HL-60/S4 treated with retinoic acid at 250 ng/mL for 4 days and 3 days (cell line): ENCODE data around the gene BCL2L1.
"Not testable (repeated sequence)": the region's sequence is repeated elsewhere in the genome, so short reads cannot be mapped to it uniquely, and the experiment has no call there.

Source experiments
- in situ Hi-C: fragments of 300-500 bp; cut with MboI; formaldehyde crosslinking; loops from 2 replicates; pipeline ENCODE4 v1.7.0; 2022; ENCODE audit warnings: low sequenced_read_pairs

The BCL2L1 gene

GRCh38 chr20:31663524-31663837 is 59.2 kb downstream of the BCL2L1 start:
- in situ Hi-C loops, result no loop called here

- in situ Hi-C loops, result no loop called here
Observed at GRCh38 chr20:31662372-31662854, 60.3 kb downstream of the BCL2L1 start.

GRCh38 chr20:31661625-31662371 is 60.9 kb downstream of the BCL2L1 start:
- in situ Hi-C loops, result no loop called here

- in situ Hi-C loops, result loop anchor here (10.0 kb wide), 1 partner anchor 60 kb away; no protein-coding TSS in a partner anchor
Observed at GRCh38 chr20:31654534-31654933, 68.1 kb downstream of the BCL2L1 start.

- in situ Hi-C loops, result loop anchor here (10.0 kb wide), 1 partner anchor 59 kb away; no protein-coding TSS in a partner anchor
Observed at GRCh38 chr20:31653561-31653960, 69.1 kb downstream of the BCL2L1 start.

- in situ Hi-C loops, result loop anchor here (10.0 kb wide), 1 partner anchor 58 kb away; no protein-coding TSS in a partner anchor
Observed at GRCh38 chr20:31652917-31653396, 69.7 kb downstream of the BCL2L1 start.

GRCh38 chr20:31648104-31648503 is 74.6 kb downstream of the BCL2L1 start:
- in situ Hi-C loops, result not testable (repeated sequence)

DNA sequence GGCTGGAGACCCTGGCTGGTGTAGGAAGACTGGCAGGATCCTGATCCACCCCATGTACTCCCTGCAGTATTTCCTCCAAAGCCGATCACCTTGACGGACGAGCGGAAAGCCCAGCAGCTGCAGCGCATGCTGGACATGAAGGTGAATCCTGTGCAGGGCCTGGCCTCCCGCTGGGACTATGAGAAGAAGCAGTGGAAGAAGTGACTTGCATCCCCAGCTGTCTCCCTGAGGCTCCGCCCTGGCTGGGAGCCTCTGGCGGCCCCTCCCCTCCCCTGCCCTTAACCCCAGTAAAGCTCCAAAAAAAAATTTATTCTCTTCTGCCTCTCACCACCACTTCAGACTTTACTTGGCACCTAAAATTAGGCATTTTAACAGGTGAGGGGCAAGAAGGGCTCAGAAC is 78.0 kb downstream of the BCL2L1 start:
- in situ Hi-C loops, result no loop called here

GRCh38 chr20:31643522-31643921 is 79.1 kb downstream of the BCL2L1 start:
- in situ Hi-C loops, result no loop called here

- in situ Hi-C loops, result no loop called here
Observed at GRCh38 chr20:31642837-31643236, 79.8 kb downstream of the BCL2L1 start.

DNA sequence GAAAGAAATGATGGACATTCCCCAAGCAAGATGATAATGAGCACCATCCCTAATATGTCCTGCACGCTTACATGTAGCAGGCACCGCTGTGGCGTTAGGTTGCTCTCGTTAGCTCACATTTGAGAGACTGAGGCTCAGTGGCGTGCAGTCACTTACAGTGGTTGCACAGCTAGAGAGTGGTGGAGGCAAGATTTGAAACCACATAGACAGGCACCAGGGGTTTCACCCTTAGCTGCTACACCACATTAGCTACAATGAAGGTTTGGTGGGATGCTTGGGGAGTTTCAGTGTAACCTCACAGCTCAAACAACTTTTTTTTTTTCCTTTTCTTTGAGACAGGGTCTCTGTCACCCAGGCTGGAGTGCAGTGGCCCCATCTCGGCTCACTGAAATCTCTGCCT is 81.3 kb downstream of the BCL2L1 start:
- in situ Hi-C loops, result no loop called here

DNA sequence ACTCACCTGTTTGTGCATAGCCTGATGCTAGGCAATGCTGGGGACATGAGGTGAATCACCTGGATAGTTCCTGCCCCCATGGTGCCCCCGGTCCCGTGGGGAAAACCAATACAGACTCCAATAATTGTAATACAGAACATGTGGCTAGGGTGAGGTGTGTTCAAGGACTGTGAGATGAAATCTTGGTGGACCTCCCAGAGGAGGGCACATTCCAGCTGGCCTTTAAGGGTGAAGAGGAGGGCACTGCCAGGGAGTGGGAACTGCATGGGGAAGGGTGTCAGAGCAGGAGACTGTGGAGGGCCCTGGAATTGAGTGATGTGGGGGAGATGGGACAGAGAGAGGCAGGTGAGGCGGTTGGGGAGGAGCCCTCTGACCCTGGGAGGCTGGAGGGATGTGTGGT is 82.4 kb downstream of the BCL2L1 start:
- in situ Hi-C loops, result no loop called here

DNA sequence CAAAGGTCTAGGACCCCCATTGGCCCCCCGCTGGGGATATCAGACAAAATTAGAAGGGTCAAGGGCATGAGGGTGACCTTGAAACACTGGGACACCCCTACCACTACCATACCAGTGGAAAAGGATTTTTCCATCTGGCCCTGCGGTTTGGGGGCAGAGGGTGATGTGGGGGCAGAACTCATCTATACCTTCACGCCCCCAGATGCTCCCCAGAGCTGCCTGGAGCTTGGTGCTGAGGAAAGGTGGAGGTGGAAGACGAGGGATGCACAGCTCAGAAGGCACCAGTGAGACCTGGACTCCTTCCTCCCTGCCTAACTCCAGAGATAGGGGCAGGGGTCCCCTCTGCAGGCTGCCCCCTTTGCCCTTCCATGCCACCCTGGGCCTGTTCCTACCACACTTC is 83.9 kb downstream of the BCL2L1 start:
- in situ Hi-C loops, result no loop called here

DNA sequence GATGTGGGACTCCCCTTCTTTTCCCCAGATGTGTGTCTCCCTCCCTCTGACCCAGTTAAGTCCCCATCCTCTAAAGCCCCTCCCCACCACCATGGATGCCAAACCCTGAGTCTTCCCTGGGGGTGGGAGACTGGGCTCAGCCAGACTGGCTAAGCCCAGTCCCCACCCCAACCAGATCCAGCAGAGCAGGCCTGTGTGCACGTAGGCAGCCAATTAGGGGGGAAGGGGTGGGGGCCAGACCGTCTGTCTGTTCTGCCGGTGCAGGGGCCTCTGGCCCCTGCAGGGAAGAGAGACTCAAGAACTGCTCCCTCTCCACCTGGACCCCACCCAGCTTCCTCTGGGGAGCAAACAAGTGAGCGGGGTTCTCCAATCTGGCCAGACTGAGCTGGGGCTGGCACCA is 84.4 kb downstream of the BCL2L1 start:
- in situ Hi-C loops, result no loop called here

DNA sequence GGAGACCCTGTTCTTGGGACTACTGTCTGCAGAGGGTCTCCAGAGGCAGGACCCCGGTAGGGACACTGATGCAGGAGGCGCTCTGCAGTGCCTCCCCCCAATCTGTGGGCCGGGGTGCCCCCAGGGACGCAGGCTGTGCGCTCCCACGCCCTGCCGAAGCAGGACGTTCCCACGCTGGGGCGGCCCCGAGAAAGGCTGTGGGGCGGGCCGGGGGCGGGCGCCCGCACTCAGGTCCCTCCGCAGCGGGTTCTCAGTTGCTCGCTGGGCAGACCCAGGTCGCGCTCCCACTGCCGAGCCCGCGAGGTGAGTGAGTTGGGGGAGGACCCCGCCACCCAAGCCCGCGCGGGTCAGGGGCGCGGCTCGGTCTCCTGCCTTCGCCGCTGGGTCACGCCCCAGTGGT is 85.0 kb downstream of the BCL2L1 start, which contains the start of gene COX4I2:
TSS of gene COX4I2 (plus strand) at position 253 of the 400 bp plus-strand sequence. CDS start 1,106 bp downstream, outside the sequence.
- in situ Hi-C loops, result no loop called here

DNA sequence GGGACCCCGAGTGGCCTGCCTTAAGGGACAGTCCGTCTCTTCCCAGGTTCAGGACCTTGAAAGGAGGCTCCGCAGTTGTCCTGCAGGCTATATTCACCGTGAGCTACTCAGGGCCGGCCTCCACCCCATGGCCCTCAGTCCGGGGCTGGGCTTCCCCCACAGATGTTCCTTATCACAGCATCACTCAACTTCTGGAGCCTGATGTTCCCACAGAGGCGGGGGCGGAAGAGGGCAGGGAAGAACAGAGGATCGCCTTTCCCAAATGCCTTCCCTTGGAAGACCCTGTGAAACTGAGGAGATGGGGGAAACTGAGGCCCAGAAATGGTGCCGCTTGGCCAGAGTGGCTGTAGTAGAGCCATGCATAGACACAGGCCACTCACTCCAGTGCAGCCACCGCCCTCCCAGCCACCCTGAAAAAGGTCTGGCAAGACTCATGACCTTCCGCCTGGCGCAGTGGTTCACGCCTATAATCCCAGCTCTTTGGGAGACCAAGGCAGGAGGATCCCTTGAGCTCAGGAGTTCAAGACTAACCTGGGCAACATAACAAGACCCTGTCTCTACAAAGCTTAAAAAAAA is 89.2 kb downstream of the BCL2L1 start:
- in situ Hi-C loops, result no loop called here

DNA sequence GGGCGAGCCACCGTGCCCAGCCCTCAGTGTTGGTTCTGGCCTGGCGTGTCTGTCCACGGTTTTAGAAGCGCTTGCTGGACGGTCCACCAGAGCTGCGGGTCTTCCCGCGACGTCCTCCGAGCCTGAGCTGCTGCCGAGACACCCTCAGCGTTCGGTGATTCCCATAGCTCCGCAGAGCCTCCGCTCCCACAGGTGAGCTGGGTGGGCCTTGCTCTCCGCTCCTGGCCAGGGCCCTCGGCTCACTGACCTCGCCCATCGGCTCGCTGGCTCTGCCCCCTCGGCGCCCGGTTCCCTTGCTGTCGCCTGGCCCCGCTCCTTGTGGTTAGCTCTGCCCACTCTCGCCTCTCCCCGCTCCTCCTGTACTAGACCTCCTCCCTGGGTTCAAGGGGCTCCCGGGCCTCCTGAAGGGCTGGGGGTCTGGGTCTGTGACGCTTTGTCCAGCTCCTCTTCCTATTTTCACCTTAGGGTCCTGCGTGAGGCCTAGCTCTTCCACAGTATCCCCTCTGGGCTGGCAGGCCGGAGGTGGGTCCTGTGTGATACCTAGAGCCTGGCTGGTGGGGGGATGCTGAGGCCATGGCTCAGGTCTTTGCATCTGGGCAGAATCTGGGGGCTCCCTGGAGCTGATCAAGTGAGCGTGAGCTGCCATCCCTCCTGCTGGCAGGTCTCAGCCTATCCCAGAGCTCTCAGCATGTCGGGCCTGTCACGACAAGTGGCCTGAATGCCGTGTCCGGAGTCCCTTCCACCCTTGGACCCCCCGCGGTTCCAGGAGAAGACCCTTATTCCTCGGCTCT is 89.9 kb downstream of the BCL2L1 start:
- in situ Hi-C loops, result no loop called here

GRCh38 chr20:31630187-31630790 is 92.4 kb downstream of the BCL2L1 start:
- in situ Hi-C loops, result no loop called here

DNA sequence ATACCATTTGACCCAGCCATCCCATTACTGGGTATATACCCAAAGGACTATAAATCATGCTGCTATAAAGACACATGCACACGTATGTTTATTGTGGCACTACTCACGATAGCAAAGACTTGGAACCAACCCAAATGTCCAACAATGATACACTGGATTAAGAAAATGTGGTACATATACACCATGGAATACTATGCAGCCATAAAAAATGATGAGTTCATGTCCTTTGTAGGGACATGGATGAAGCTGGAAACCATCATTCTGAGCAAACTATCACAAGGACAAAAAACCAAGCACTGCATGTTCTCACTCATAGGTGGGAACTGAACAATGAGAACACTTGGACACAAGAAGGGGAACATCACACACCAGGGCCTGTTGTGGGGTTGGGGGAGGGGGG is 94.6 kb downstream of the BCL2L1 start:
- in situ Hi-C loops, result not testable (repeated sequence)

DNA sequence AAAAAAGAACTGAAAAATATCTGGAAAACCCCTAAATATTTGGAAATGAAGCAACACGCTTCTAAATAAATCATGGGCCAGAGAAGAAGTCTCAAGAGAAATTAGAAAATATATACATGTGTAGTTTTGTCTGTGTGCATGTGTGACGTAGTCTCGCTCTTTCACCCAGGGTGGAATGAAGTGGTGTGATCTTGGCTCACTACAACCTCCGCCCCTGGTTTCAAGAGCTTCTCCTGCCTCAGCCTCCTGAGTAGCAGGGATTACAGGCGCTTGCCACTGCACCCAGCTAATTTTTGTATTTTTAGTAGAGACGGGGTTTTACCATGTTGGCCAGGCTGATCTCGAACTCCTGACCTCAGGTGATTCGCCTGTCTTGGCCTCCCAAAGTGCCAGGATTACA is 96.1 kb downstream of the BCL2L1 start:
- in situ Hi-C loops, result not testable (repeated sequence)

DNA sequence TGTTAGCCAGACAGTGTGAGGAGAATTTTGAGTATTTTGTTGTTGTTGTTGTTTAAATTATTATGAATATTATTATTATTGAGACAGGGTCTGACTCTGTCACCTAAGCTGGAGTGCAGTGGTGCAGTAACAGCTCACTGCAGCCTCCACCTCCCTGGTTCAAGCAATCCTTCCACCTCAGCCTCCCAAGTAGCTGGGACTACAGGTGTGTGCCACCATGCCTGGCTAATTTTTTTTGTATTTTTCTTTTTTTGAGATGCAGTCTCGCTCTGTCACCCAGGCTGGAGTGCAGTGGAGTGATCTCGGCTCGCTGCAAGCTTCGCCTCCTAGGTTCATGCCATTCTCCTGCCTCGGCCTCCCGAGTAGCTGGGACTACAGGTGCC is 99.6 kb downstream of the BCL2L1 start:
- in situ Hi-C loops, result not testable (repeated sequence)
